HepG2 (cell line): ENCODE results near the gene MXRA7. TPM values are rescaled to one million over a fixed set of nuclear protein-coding genes. Genes with fewer than 3 reads are reported as not detected.
A peak's percentile ranks its signal among the peaks of the same experiment; 100 is the strongest.

ENCODE experiments used
- ARID4A ChIP-seq: sonication (generic); formaldehyde crosslinking; IDR thresholded peaks from 2 replicates; pipeline ENCODE4 v1.5.0; 2020; ENCODE audit warnings: mild to moderate bottlenecking, missing genetic modification reagents, borderline replicate concordance
- CENPX ChIP-seq: sonication (generic); formaldehyde crosslinking; IDR thresholded peaks from 2 replicates; pipeline ENCODE4 v1.9.0; 2021; ENCODE audit warnings: mild to moderate bottlenecking, missing genetic modification reagents, moderate library complexity
- EP300 ChIP-seq, 3 experiments: sonication (generic) in 1 of 3; formaldehyde crosslinking in 1 of 3; IDR thresholded peaks; 2 replicates each; pipeline versions ENCODE4 v1.5.1 to v1.6.1; 2011 to 2020; ENCODE audit warnings: low read depth in 2 of 3, low read length in 2 of 3, borderline replicate concordance in 1 of 3, improper control_type of control experiment in 1 of 3, mild to moderate bottlenecking in 1 of 3, missing genetic modification reagents in 1 of 3, moderate library complexity in 1 of 3
- FLYWCH1 ChIP-seq: sonication (generic); formaldehyde crosslinking; IDR thresholded peaks from 2 replicates; pipeline ENCODE4 v1.8.1; 2023; ENCODE audit warnings: mild to moderate bottlenecking, missing genetic modification reagents
- GATAD2A ChIP-seq: IDR thresholded peaks from 2 replicates; pipeline ENCODE4 v1.6.1; 2016
- HMG20B ChIP-seq: conservative IDR thresholded peaks from 2 replicates; pipeline ENCODE4 v1.6.1; 2016; ENCODE audit warnings: missing genetic modification reagents, missing compliant biosample characterization
- HNF4A ChIP-seq: sonication (generic); formaldehyde crosslinking; IDR thresholded peaks from 2 replicates; pipeline ENCODE4 v1.4.0; 2020; ENCODE audit warnings: missing genetic modification reagents
- HNRNPL ChIP-seq: fragments of 200-400 bp; formaldehyde crosslinking; IDR thresholded peaks from 2 replicates; pipeline ENCODE4 v1.6.1; 2017; ENCODE audit warnings: mild to moderate bottlenecking, low read depth, low read length
- KDM3A ChIP-seq: IDR thresholded peaks from 2 replicates; pipeline ENCODE4 v1.6.1; 2018; ENCODE audit warnings: low read depth, missing compliant biosample characterization
- SMC3 ChIP-seq: IDR thresholded peaks from 2 replicates; pipeline ENCODE4 v1.6.1; 2011; ENCODE audit warnings: low read length, improper control_type of control experiment
- SOX5 ChIP-seq: IDR thresholded peaks from 2 replicates; pipeline ENCODE4 v1.6.1; 2016; ENCODE audit warnings: borderline replicate concordance
- YY1 ChIP-seq: IDR thresholded peaks from 2 replicates; pipeline ENCODE4 v1.6.1; 2011; ENCODE audit warnings: low read length, low read depth, moderate library complexity, mild to moderate bottlenecking; ENCODE audit not compliant: insufficient read depth, insufficient replicate concordance
- ZBTB37 ChIP-seq: sonication (generic); formaldehyde crosslinking; IDR thresholded peaks from 2 replicates; pipeline ENCODE4 v1.4.0; 2020; ENCODE audit warnings: mild to moderate bottlenecking, missing genetic modification reagents
- ZBTB7B ChIP-seq: sonication (generic); formaldehyde crosslinking; IDR thresholded peaks from 2 replicates; pipeline ENCODE4 v1.4.0; 2020; ENCODE audit warnings: missing genetic modification reagents
- ZNF10 ChIP-seq: sonication (generic); formaldehyde crosslinking; IDR thresholded peaks from 2 replicates; pipeline ENCODE4 v1.4.0; 2020; ENCODE audit warnings: mild to moderate bottlenecking, low read depth, missing genetic modification reagents, borderline replicate concordance
- ZNF225 ChIP-seq: sonication (generic); formaldehyde crosslinking; IDR thresholded peaks from 2 replicates; pipeline ENCODE4 v1.4.0; 2020; ENCODE audit warnings: mild to moderate bottlenecking, missing genetic modification reagents
- ZNF280D ChIP-seq: sonication (generic); formaldehyde crosslinking; IDR thresholded peaks from 2 replicates; pipeline ENCODE4 v1.5.1; 2020; ENCODE audit warnings: mild to moderate bottlenecking, missing genetic modification reagents
- ZNF3 ChIP-seq: IDR thresholded peaks from 2 replicates; pipeline ENCODE4 v1.7.0; 2017; ENCODE audit warnings: inconsistent platforms
- ZNF33A ChIP-seq: sonication (generic); formaldehyde crosslinking; IDR thresholded peaks from 2 replicates; pipeline ENCODE4 v1.5.1; 2020; ENCODE audit warnings: missing genetic modification reagents, mild to moderate bottlenecking, moderate library complexity, borderline replicate concordance
- ZNF510 ChIP-seq: sonication (generic); formaldehyde crosslinking; IDR thresholded peaks from 2 replicates; pipeline ENCODE4 v1.4.0; 2020; ENCODE audit warnings: low read depth, mild to moderate bottlenecking, missing genetic modification reagents
- ZNF607 ChIP-seq: sonication (generic); formaldehyde crosslinking; IDR thresholded peaks from 2 replicates; pipeline ENCODE4 v1.5.1; 2020; ENCODE audit warnings: missing genetic modification reagents, mild to moderate bottlenecking, borderline replicate concordance
- ZNF720 ChIP-seq: sonication (generic); formaldehyde crosslinking; IDR thresholded peaks from 2 replicates; pipeline ENCODE4 v1.4.0; 2020; ENCODE audit warnings: missing genetic modification reagents
- polyA plus RNA-seq, 8 experiments: library from polyadenylated mRNA; depleted of rRNA in 3 of 8; stranded (reverse) in 7 of 8; unstranded in 1 of 8; fragments of >200 nt; fragmentation: Illumina TruSeq in 4 of 8; extraction: Trizol in 4 of 8; gene quantifications; 2 replicates each; pipeline versions ENCODE4 v1.2.1 to v1.2.3, GENCODE V29; 2011 to 2016; ENCODE audit warnings: low read depth in 4 of 8, missing spikeins in 1 of 8, mixed read lengths in 1 of 8; ENCODE audit not compliant: insufficient read depth in 1 of 8
- total RNA-seq, 5 experiments: library from RNA; depleted of rRNA; stranded (reverse); fragments of >200 nt; fragmentation: Illumina TruSeq; extraction: Trizol; gene quantifications; 2 replicates each; pipeline ENCODE4 v1.2.3, GENCODE V29; 2016; ENCODE audit warnings: low read depth in 1 of 5

MXRA7 gene
- total and polyA plus RNA-seq, 2 of the 13 experiments (the other 11 are each of a cell fraction or from before 2014, with no cell fraction given) = 44.8 to 112 TPM

- no peak for TF ChIP-seq ZBTB37 (CRISPR knock-in tag)
- no peak for TF ChIP-seq SMC3
- TF ChIP-seq SOX5 (CRISPR knock-in tag) = no peak
- TF ChIP-seq YY1 = peak; percentile 98
- no peak; the same call in 1 of the 2 replicates for TF ChIP-seq ZNF225 (CRISPR knock-in tag)
- no peak for TF ChIP-seq ZNF510 (CRISPR knock-in tag)
- no peak for TF ChIP-seq HMG20B (CRISPR knock-in tag)
- TF ChIP-seq ZNF607 (CRISPR knock-in tag) = no peak
- TF ChIP-seq HNRNPL = no peak
- TF ChIP-seq KDM3A (CRISPR knock-in tag) = no peak
- TF ChIP-seq ZNF720 = no peak
- no peak for TF ChIP-seq ZNF10 (CRISPR knock-in tag)
- no peak for TF ChIP-seq HNF4A (CRISPR knock-in tag)
- TF ChIP-seq ZNF33A = no peak
- TF ChIP-seq ZNF280D (CRISPR knock-in tag) = no peak
- no peak; the same call in 1 of the 2 replicates for TF ChIP-seq ARID4A (CRISPR knock-in tag)
- TF ChIP-seq ZBTB7B (CRISPR knock-in tag) = no peak
- TF ChIP-seq EP300 (IDR thresholded peaks at IDR 0.05; ENCODE audit: low read depth in 2 of 2, low read length in 2 of 2) = no peak
- no peak for TF ChIP-seq EP300 (CRISPR knock-in tag; IDR thresholded peaks at IDR 0.05; ENCODE audit: borderline replicate concordance)
- no peak for TF ChIP-seq GATAD2A (CRISPR knock-in tag)
- TF ChIP-seq CENPX (CRISPR knock-in tag) = no peak
- no peak for TF ChIP-seq FLYWCH1
- no peak for TF ChIP-seq ZNF3
Observed at GRCh38 chr17:76736349-76737081, 25.8 kb upstream of the MXRA7 start (continued).
